Stimulated activated CD4-positive, alpha-beta T cell treated with anti-CD3 and anti-CD28 coated beads, Interleukin-12 subunit alpha, Interleukin-12 subunit beta, amount 100 ng/mL, for 24 hours (primary cell): Measurements from ENCODE around the gene TIGD3.

Experiments
- DNase-seq, 2 experiments: peaks; one replicate each; pipeline ENCODE4 v3.0.0-alpha.2; 2020; ENCODE audit warnings: low read depth in 2 of 2

The TIGD3 gene

GRCh38 chr11:65354265-65355012 lies at the start of gene TIGD3:
Gene TIGD3 (plus strand): TSS chr11:65354751. CDS start chr11:65355809, 1,058 bp downstream.
- peak; percentile 89 to 98 for DNase-seq

- DNase-seq = no peak
These were observed 48.9 kb upstream of the TIGD3 start for GRCh38 chr11:65305501-65306268.

DNA sequence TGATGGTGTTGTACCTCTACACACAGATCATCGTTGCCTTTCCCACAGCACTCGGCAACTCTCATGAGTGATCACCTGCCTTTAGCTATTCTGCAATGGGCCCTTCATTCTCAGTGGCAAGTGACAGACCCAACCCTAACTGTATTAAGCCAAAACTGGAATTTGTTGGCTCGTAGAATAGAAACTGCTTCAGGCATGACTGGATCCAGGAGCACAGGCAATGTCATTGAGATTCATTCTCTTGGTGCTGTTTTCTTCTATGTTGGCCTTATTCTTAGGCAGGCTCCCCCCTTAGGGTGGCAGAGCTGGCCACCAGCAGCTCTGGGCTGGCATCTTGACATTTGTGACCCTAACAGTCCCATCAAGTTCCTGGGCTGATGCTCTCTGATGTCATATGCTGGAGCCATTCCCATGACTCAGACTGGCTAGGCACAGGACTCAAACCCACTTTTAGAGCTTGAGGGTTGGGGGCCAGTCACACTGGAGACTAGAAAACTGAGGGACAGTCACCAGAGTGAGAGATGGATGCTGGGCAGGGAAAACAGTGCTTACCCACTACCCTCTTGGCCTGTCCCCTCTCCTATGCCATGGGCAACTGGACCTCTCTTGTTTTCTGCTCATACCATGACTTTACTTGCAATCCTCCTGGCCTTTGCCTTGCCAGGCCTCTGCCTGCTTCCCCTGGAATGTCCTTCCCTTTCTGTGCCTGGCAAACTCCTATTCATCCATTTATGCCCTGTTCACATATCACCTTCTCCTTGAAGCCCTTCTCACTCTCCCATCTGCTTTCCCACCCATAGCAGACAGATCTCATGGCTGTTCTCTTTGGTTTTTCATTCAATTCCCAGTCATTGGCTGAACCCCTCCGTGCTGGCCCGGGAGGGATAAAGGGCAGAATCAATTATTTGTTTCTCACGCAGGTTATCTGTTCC lies 47.0 kb upstream of the TIGD3 start:
- DNase-seq = no peak

DNA sequence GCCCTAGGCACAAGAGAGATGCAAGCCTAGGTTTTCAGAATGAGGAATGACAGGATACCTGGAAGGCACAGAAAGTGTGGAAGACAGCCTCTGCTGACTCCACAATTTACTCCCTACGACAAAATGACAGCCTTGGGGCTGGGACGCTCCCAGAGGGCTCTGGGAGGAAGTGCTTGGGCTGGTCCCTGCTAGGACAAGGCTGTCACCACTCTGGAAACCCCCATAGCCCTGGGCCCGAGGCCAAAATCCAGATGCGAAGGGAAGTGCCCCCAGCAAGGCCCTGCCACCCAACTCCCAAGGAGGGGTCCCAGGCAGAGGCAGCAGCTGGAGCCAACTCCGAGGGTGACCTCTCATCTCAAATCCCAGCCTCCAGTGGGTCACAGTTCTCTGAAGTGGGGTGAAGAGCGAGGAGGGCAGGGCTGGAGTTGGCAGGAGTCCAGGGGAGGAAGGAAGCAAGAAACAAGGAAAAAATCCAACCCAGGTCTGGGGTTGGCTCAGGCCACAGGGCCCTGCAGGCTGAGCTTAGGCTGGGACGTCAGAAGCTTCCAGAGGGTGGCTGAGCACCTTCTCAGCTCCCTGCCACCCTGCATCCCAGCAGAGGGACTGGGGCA lies 46.2 kb upstream of the TIGD3 start:
- no peak for DNase-seq

DNA sequence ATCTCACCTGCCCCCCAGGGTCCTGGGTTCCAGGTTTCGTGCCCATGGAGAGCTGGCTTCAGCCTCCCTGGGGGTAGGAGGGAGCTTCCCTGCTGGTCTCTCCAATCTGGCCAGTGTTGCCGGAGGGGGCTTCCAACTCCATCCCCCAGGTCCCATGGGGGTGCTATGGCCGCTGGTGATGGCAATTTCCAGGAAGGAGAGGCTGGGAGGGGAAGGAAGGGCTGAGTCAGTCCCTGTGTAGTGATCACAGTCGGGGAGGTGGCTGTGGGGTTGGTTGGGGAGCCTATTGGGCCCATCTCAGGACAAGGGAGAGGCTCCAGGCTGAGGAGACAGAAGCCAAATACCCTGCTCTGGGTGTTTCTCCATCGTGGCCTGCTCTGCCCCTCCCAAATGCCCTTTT lies 45.5 kb upstream of the TIGD3 start:
- no peak for DNase-seq

GRCh38 chr11:65310215-65310614 lies 44.3 kb upstream of the TIGD3 start:
- DNase-seq = no peak

- no peak for DNase-seq
These were observed 43.8 kb upstream of the TIGD3 start for GRCh38 chr11:65310736-65311135.

DNA sequence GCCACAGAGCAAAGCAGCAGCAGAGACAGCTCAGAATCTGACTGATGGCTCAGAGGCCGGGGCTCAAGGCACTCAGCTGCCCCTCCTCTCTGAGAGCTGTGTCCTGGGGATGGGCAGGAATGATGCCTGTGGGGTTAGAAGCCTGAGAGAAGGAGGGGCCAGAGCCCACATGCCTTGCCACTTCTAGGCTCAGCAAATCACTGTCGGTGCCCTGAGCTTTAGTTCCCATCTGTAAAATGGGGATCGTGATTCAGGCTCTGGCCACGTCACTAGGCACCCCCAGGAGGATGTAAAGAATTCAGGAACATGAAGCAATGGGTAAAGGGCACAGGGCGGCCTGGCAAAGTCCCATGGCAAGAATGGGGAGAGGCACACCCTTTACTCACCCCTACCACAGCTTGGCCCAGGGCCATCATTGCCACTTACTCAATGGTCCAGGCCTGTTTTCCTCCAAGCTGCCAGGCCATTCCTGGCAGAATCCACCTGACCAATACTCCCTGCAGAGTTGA lies 43.3 kb upstream of the TIGD3 start:
- no peak for DNase-seq

DNA sequence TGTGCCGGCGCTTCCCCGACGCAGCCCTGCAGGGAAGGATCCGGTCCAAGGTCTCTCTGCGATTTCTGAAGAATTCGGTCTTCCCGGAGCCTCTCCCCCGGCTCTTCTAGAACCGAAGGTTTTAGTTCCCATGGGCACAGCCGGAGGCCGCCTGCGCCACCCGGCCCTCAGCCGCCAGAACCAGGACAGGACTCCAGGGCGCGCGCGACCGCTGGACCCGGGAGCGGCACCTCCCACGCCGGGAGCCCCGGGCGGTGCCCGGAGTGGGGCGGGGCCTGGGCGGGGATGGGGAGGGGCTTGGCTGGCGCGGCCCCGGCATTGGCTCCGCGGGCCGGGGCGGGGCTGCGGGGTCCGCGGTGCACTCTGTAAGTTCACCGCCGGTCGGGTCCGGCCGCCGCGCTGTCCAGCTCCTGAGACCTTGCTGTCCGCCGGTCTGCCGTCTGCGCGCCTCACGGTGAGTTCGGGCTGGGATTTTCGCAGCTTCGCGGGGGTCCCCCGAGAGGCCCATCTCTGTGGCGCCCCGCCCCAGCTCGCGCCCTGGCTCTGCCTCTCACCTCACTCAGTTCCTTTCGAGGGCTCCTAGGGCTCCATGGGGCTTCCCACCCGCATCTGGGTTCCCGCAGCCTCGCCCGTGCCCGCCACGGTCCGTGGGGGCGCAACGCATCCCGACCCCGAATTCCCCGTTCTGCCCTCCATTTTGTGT lies 39.9 kb upstream of the TIGD3 start, which contains the start of gene CDC42EP2:
TSS of gene CDC42EP2 (plus strand) at position 366 of the 703 bp plus-strand sequence. CDS start 6,033 bp downstream, outside the sequence.
- DNase-seq = peak; percentile 48 to 73

DNA sequence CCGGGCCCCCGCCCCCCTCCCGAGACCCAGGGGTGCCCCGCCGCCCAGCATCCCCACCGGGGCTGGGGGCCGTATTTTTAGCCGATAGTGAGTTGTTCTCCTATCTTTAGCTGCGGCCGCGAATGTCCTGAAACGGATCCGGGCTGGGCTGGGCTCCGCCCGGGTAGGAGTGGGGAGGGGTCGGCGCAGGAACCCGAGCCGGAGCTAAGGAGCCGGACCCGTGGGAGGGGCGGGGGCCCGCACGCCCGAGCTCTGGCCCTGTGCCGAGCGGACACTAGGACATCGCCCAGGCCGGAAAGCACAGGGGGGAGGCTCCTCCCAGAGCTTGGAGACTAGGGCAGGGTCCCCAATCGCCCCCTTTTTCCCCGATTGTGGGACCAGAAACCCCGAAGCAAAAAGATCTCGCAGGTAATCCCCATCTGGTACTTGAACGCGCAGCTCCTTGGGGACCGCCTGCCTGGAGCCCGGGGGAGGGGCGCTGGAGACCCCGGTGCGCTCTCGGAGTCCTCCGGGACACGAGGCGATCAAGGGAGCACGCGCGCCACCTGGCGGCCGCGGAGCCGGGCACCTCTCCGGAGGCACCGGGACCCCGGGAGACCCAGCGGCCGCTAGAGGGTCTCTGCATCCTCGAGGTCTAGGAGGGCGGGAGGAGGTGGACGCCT lies 39.2 kb upstream of the TIGD3 start:
- peak; percentile 59 to 83 for DNase-seq

DNA sequence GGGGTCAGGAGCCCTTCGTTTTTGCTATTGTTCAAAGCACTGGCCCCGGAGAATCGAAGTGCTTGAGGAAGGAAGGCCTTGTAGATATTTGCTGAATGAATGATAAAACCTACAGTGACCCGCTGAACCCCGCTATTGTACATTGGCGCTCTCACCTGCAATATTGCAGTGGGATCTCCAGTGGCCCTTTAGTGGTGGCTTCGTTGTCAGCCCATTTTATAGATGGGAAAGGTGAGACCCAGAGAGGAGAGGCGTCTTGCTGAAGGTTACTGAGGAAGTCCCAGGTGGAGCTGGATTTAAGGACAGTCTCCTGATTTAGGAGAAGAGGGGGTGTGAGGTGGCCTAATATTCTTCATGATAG lies 38.7 kb upstream of the TIGD3 start:
- DNase-seq = no peak

DNA sequence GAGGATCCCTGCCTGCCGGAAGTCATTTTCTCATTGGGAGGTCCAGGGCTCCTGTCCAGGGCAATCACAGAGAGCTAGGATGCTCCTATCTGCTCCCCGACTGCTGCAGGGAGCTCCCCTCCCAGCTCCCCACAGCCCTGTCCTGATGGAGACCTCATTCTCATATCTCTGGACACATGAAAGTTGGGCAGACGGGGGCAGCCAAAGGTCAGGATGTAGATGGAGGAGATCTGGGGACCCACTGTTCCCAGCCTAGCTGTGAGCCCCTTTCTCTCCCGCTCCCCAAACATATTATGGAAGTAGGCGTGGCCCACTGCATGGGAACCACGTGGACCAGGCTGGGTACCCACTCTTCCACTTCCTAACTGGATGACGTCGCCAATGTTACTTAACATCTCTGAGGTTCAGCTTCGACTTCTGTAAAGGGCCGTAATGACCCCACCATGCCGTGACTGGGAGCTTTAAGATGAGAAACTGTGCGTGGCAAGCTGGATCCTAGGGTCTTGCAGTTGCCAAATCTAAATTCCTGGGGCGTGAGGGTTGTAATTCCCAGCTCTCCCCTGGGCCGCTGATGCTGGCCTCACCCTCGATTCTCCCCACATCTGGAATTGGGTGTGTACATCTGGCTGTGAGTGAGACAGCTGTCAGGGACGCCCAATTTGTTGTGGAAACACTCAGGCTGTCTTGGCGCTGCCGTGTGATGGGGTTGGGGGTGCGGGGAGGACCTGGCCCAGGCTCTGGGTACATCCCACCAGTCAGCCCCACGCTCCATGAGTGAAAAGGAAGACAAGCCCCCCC lies 38.1 kb upstream of the TIGD3 start:
- no peak for DNase-seq

- no peak for DNase-seq
These were observed 37.3 kb upstream of the TIGD3 start for GRCh38 chr11:65317025-65317786.

GRCh38 chr11:65320386-65321075 lies 34.0 kb upstream of the TIGD3 start:
- no peak for DNase-seq

- DNase-seq = no peak
These were observed 33.5 kb upstream of the TIGD3 start for GRCh38 chr11:65321076-65321475.

GRCh38 chr11:65321828-65322485 lies 32.6 kb upstream of the TIGD3 start:
- no peak for DNase-seq

DNA sequence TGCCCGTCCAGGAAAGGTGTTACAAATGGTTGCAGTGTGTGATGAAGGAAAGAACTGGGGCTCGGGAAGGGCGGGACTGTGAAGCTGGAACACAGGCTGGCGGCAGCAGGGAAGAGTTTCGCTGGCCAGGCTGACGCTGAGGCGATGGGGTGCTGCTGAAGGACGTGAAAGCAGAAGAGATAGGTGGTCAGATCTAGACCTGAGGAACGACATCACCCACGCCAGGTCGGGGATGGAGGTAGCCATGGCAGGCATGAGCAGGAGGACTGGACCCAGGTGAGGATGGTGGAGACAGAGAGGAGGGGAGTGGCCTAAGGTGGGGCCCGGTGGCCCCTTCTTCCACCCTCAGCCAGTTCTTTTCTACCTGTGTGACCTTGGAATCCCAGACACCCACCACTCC lies 30.7 kb upstream of the TIGD3 start:
- DNase-seq = no peak
